CD4-positive, alpha-beta T cell (primary cell): Measurements from ENCODE around the gene ALMS1. TPM values are rescaled to one million over a fixed set of nuclear protein-coding genes. Genes with fewer than 3 reads are reported as not detected.
"Not testable (repeated sequence)": the region's sequence is repeated elsewhere in the genome, so short reads cannot be mapped to it uniquely, and the experiment has no call there.

Experiments used
- ATAC-seq: fragments of 200-7000 bp; cut with Tn5 transposase; one replicate; pipeline ENCODE4 v1.10.0; 2022; ENCODE audit warnings: mild to moderate bottlenecking; ENCODE audit not compliant: poor library complexity
- CTCF ChIA-PET: fragments of 350-600 bp; sonication (Branson Sonifier 250); formaldehyde crosslinking; loops from one replicate; lab custom pipeline; 2021; ENCODE audit warnings: antibody characterized with exemption, inconsistent platforms; lab: Charles Lee
- POLR2A ChIA-PET: fragments of 350-600 bp; sonication (Branson Sonifier 250); formaldehyde crosslinking; loops from one replicate; lab custom pipeline; 2021; ENCODE audit warnings: antibody characterized with exemption, inconsistent platforms; lab: Charles Lee
- DNase-seq, 14 experiments: peaks; one replicate each; pipeline ENCODE4 v3.0.0-alpha.2; 2013 to 2020; ENCODE audit warnings: mixed read lengths in 2 of 14
- H3K27ac ChIP-seq, 2 donors: one replicate each; pipeline versions ENCODE4 v1.5.1 to v1.7.0; 2013; ENCODE audit warnings: low read length in 2 of 2, low read depth in 1 of 2, mild to moderate bottlenecking in 1 of 2
- H3K27me3 ChIP-seq, 2 experiments: 1 replicate in 1 of 2; 2 replicates in 1 of 2; pipeline versions ENCODE4 v1.6.1 to v1.7.0; 2013; ENCODE audit warnings: low read length in 2 of 2, control low read depth in 1 of 2, mild to moderate bottlenecking in 1 of 2, moderate library complexity in 1 of 2; ENCODE audit not compliant: insufficient read depth in 2 of 2, control insufficient read depth in 1 of 2
- H3K36me3 ChIP-seq: one replicate; pipeline ENCODE4 v1.6.1; 2013; ENCODE audit warnings: low read length, control low read depth; ENCODE audit not compliant: insufficient read depth
- H3K4me1 ChIP-seq: one replicate; pipeline ENCODE4 v1.6.1; 2013; ENCODE audit warnings: low read length, control low read depth; ENCODE audit not compliant: insufficient read depth
- H3K4me3 ChIP-seq: one replicate; pipeline ENCODE4 v1.5.1; 2013; ENCODE audit warnings: mild to moderate bottlenecking, low read length, moderate library complexity
- H3K9me3 ChIP-seq, 2 experiments: 1 replicate in 1 of 2; 2 replicates in 1 of 2; pipeline versions ENCODE4 v1.6.1 to v1.7.0; 2013; ENCODE audit warnings: low read length in 2 of 2, mild to moderate bottlenecking in 2 of 2, control low read depth in 1 of 2, moderate library complexity in 1 of 2; ENCODE audit not compliant: control insufficient read depth in 1 of 2, insufficient read depth in 1 of 2
- H3K27ac Mint-ChIP-seq: one replicate; pipeline ENCODE4 v1.8.0; 2020; ENCODE audit warnings: mixed read lengths
- H3K27me3 Mint-ChIP-seq: one replicate; pipeline ENCODE4 v1.8.0; 2021; ENCODE audit warnings: mixed read lengths
- H3K36me3 Mint-ChIP-seq: one replicate; pipeline ENCODE4 v1.8.0; 2021; ENCODE audit warnings: low read depth, mixed read lengths
- H3K4me1 Mint-ChIP-seq: one replicate; pipeline ENCODE4 v1.8.0; 2021; ENCODE audit warnings: low read depth, mixed read lengths
- H3K4me3 Mint-ChIP-seq: one replicate; pipeline ENCODE4 v1.8.0; 2020; ENCODE audit warnings: mild to moderate bottlenecking, mixed read lengths
- H3K9me3 Mint-ChIP-seq: one replicate; pipeline ENCODE4 v1.8.0; 2020; ENCODE audit warnings: mixed read lengths
- intact Hi-C, 2 experiments: fragments of 100-400 bp; cut with DNase I in 1 of 2; cut with micrococcal nuclease in 1 of 2; formaldehyde crosslinking; loops; one replicate each; pipeline versions ENCODE4 v1.15.1 to v1.9.0; 2023 to 2025; cut with DNase I, micrococcal nuclease
- total RNA-seq, 174 experiments: library from RNA in 2 of 174; stranded (reverse) in 2 of 174; gene quantifications; one replicate each; pipeline ENCODE4 v1.2.3 and lab custom pipeline; 2021 to 2026
- TF ChIP-seq, protein P1 (sequence below): fragments of 200-600 bp; IDR thresholded peaks from one replicate; pipeline ENCODE4 v1.8.0; 2022; ENCODE audit warnings: antibody characterized with exemption, mild to moderate bottlenecking

The ALMS1 gene
- total RNA-seq, 2 experiments from 2014 or later = 20.2 to 20.6 TPM

DNA sequence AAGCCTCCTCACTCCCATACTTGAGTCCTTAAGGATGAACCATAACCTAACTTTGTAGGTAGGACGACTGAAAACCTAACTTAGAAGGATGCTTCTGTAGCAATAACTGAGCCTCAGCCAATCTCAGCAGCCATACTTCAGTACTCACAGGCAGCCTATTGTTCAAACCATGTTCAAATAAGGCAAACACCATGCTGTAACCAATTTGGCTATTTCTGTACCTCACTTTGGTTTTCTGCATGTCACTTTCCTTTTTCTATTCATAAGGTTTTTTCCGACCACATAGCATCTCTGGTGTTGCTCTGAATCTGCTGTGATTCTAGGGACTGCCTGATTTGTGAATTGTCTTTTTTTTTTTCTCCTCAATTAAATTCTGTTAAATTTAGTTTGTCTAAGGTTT is 242.9 kb downstream of the ALMS1 start:
- H3K27ac ChIP-seq, H3K4me3 ChIP-seq, H3K27me3 Mint-ChIP-seq, H3K36me3 ChIP-seq, ATAC-seq, POLR2A ChIA-PET, H3K27me3 ChIP-seq, DNase-seq, H3K4me1 Mint-ChIP-seq, H3K27ac Mint-ChIP-seq, H3K4me1 ChIP-seq, CTCF ChIA-PET, H3K4me3 Mint-ChIP-seq, H3K9me3 ChIP-seq, intact Hi-C loops, H3K9me3 Mint-ChIP-seq: not testable (repeated sequence)
- H3K36me3 Mint-ChIP-seq = peaks cover 17% of the 10 kb centered on the region

DNA sequence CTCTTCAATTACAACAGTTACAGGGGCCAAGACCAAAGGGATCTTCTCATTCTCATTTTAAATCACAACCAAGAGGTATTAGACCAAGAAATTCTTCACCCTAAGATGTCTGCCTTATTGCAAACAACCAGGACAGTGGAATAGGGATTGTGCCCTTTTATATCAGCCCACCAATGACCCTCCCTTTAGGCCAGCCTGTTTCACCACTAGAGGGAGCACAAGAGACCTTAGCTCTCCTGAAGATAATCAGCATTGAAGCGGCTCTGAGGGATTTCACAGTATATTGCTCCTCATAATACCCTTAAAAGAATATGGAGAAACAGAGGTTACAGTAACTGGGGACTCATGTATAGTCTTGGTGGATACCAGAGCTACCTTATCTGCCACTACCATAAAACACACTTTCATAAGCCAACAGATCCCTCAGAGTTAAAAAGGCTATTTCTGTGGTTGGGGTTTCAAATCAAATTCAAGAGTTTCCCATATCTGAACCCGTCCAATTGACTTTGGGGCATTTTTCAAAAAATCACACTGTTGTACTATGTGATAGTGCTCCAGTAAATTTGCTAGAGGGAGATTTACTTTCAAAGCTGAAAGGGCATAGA is 245.1 kb downstream of the ALMS1 start:
- peak in 1 of 14 experiments; percentile 5 for DNase-seq
- not testable (repeated sequence) for H3K4me1 Mint-ChIP-seq

GRCh38 chr2:73636977-73637376 is 251.3 kb downstream of the ALMS1 start:
- CTCF ChIA-PET, POLR2A ChIA-PET, H3K4me3 Mint-ChIP-seq, H3K4me1 ChIP-seq, H3K27me3 ChIP-seq, H3K36me3 ChIP-seq, H3K4me1 Mint-ChIP-seq, intact Hi-C loops, H3K36me3 Mint-ChIP-seq, DNase-seq, H3K27ac Mint-ChIP-seq, H3K4me3 ChIP-seq, ATAC-seq, H3K27ac ChIP-seq, H3K27me3 Mint-ChIP-seq, H3K9me3 Mint-ChIP-seq: not testable (repeated sequence)
- H3K9me3 ChIP-seq = peaks cover 9 to 10% of the 10 kb centered on the region in 2 experiments

More for the DNA sequence above, 245.1 kb downstream of the ALMS1 start:
- H3K4me1 ChIP-seq, H3K9me3 ChIP-seq, H3K36me3 ChIP-seq, H3K27ac ChIP-seq, POLR2A ChIA-PET, CTCF ChIA-PET, intact Hi-C loops, H3K9me3 Mint-ChIP-seq, H3K4me3 ChIP-seq, H3K4me3 Mint-ChIP-seq, H3K27me3 Mint-ChIP-seq, H3K27me3 ChIP-seq, H3K27ac Mint-ChIP-seq: not testable (repeated sequence)
- peaks cover 17% of the 10 kb centered on the region for H3K36me3 Mint-ChIP-seq
- ATAC-seq = peak; percentile 37
- TF ChIP-seq, protein P1, sequence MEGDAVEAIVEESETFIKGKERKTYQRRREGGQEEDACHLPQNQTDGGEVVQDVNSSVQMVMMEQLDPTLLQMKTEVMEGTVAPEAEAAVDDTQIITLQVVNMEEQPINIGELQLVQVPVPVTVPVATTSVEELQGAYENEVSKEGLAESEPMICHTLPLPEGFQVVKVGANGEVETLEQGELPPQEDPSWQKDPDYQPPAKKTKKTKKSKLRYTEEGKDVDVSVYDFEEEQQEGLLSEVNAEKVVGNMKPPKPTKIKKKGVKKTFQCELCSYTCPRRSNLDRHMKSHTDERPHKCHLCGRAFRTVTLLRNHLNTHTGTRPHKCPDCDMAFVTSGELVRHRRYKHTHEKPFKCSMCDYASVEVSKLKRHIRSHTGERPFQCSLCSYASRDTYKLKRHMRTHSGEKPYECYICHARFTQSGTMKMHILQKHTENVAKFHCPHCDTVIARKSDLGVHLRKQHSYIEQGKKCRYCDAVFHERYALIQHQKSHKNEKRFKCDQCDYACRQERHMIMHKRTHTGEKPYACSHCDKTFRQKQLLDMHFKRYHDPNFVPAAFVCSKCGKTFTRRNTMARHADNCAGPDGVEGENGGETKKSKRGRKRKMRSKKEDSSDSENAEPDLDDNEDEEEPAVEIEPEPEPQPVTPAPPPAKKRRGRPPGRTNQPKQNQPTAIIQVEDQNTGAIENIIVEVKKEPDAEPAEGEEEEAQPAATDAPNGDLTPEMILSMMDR = peak; percentile 60

DNA sequence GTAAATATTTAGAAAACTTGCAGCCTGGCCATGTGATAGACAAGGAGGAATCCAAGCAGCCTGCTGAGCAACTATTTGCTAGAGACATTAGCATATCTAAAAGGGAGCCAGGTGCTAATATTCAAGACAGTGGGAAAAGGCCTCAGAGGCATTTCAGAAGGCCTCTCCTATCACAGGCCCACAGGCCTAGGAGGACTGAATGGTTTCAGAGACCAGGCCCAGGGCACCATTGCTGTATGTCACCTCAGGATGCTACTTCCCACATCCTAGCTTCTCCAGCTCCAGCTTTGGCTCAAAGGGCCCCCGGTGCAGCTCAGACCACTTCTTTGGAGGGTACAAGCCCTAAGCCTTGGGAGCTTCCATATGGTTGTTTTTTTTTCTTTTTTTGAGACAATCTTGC is 252.8 kb downstream of the ALMS1 start:
- DNase-seq (no peak), ATAC-seq (no peak)
- H3K4me1 Mint-ChIP-seq = no peaks in the 10 kb centered on the region
- no peak overlapping the region for H3K27ac Mint-ChIP-seq
- H3K4me3 ChIP-seq = no peak overlapping the region
- TF ChIP-seq, protein P1 = no peak
- H3K36me3 Mint-ChIP-seq = peaks cover 4% of the 10 kb centered on the region
- POLR2A ChIA-PET = no interaction called here
- intact Hi-C loops = no loop called here
- no peaks in the 10 kb centered on the region for H3K27me3 ChIP-seq
- CTCF ChIA-PET = no interaction called here
- H3K36me3 ChIP-seq = no peaks in the 10 kb centered on the region
- H3K9me3 Mint-ChIP-seq = peaks cover 3% of the 10 kb centered on the region
- H3K4me1 ChIP-seq = no peaks in the 10 kb centered on the region
- H3K9me3 ChIP-seq = peaks cover 9 to 10% of the 10 kb centered on the region in 2 experiments
- H3K27ac ChIP-seq = no peak overlapping the region
- no peak overlapping the region for H3K4me3 Mint-ChIP-seq
- H3K27me3 Mint-ChIP-seq = peaks cover 6% of the 10 kb centered on the region
